Embryonic facial prominence (tissue), 1 donor: ENCODE measurements around the gene GRIP2.

Experiments used
- DNase-seq: peaks from one replicate; pipeline ENCODE4 v3.0.0-alpha.2; 2016; ENCODE audit errors: extremely low spot score

GRIP2 gene

GRCh38 chr3:14483286-14483685 lies 56.9 kb downstream of the GRIP2 start:
- no peak for DNase-seq

GRCh38 chr3:14482271-14482721 lies 57.8 kb downstream of the GRIP2 start:
- DNase-seq, result no peak

GRCh38 chr3:14481646-14482036 lies 58.5 kb downstream of the GRIP2 start:
- no peak for DNase-seq

DNA sequence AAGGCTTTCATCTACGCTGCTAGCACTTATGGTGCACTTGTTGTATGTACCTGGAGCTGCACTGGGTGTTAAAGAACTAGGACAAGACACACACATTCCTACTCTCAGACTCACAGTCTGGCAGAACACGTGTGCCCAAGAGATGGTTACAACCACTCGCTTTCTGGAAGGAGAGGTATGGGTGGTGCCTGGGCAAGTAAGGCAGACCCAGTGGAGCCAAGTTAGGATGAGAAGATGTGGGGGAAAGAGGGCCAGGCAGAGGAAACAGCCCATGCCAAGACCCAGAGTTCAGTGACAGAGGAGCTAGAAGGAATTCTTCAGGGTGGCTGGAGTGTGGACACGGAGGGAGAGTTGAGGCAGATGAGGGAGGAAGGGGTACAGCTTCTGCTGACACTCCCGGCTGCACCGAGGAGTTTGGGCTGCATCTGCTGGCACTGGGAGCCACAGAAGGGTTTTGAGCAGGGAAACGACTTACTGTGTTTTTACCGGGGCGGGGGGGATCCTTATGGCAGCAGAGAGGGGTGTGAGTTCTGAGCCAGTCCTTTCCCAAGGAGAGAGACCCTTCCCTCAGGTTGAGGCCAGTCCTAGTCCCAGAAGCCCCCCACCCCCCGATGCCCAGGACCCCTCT lies 59.0 kb downstream of the GRIP2 start:
- DNase-seq, result no peak

GRCh38 chr3:14480207-14481017 lies 59.7 kb downstream of the GRIP2 start:
- no peak for DNase-seq

- DNase-seq, result no peak
These were observed 60.6 kb downstream of the GRIP2 start for GRCh38 chr3:14479591-14479990.

GRCh38 chr3:14478956-14479550 lies 61.1 kb downstream of the GRIP2 start:
- DNase-seq, result no peak

DNA sequence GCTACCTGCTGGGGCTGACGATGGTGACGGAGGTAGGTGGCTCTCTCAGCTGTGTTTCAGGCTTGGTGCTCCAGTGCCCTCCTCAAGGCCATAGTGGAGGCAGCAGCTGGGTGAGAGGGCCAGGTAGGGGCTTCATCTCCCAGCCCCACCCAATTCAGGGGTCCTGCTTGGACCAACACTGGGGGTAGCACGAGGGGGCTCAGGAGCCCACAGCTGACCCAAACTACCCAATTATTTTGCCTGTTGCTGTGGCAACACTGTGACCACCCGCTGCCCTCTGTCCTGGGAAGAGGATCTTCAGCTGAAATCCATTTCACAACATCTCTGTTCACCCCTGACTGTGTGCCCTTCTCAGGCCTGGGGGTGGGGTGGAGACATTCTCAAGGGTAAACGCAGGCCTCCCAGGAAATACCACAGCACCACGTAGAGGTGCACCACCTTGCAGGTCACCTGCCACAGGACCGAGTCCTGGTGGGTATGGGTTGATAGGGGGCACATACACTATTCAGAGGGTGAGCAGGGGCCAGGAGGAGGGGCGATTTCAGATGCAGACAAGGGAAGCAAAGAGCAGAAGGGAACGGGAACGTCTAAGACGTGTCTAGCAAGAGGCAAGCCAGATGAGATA lies 62.7 kb downstream of the GRIP2 start:
- DNase-seq, result no peak

- DNase-seq, result no peak
These were observed 63.4 kb downstream of the GRIP2 start for GRCh38 chr3:14476583-14477265.

GRCh38 chr3:14475621-14476020 lies 64.5 kb downstream of the GRIP2 start:
- no peak for DNase-seq

- DNase-seq, result no peak
These were observed 65.6 kb downstream of the GRIP2 start for GRCh38 chr3:14474363-14475081.

DNA sequence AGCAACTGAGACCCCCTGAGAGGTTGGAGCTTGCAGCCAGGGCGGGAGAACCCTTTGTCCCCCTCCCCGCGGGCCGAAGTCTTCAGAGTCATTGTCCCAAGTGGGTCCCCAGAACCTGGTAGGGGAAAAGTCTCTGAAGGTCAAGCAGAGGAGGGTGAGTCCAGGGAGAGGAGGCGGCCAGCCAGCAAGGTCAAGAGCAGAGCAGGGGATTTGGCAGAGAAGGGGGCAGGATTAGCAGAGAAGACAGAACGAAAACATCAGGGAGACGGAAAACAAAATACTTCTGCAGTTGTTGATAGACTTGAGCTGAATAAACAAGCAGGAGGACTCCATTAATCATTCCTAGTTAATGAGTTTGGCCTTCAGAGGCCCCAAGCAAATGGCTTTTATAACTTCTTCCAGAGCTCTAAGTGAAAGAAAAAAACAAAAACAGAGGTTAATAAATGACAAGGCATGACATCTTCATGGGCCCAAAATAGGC lies 66.7 kb downstream of the GRIP2 start:
- no peak for DNase-seq

DNA sequence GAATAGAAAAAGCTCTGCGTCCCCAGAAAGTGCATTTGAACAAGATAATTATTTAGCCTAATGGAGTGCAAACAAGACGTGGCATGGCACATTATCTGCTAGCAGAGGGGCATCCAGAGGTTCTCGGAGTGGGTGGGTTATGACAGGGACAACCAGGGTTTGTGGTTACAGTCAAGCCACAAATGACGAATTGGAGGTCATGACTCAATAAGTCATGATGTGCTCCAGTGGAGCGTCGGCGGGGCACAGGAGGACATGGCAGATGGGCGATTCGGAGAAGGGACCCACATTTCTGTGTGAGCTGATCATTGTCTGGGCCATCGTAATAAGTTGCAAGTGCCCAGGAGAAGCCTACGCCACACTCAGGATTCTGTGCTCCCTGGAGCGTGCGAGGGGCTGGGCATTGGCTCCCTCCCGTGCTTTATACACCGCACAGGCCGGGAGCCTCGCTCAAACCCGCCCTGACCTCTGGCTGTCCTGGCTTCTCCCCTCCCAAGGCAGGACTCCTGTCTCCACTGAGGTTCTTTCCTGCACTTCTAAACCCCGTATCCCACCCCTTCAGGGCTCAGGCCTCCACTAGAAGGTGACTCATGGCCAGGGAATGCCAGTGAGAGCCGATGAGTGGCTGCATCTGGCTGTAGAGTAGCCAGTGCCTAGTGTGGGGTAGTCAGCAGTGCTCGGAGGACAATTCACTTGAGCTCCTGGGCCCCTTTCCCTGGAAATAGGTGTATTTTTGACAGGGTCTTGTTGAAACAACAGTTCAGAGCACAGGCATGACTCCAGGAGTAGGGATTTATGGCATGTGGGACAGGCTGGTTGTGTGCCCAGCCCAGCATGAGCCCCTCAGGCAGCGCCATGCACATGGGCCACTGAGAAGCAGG lies 67.4 kb downstream of the GRIP2 start:
- DNase-seq, result no peak

GRCh38 chr3:14471690-14472089 lies 68.5 kb downstream of the GRIP2 start:
- no peak for DNase-seq

DNA sequence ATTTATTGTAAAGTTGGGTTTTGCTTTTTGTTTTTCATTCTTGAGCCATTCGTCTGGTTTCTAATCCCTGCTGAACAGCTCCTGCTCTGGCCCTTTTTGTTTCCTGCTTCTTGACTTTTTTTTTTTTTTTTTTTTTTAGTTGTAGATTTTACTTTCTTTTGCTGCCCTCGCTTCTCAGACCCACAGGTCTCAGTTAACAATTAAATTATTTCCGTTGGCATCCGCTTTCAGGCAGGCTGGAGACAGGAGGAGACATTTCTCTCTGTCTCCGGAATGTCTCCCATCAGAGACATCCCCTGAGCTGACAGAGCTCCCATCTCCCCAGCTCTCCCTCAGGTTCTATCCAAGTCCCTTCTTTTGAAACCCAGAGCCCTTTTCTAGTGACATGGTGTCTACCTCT lies 69.1 kb downstream of the GRIP2 start:
- DNase-seq, result no peak

DNA sequence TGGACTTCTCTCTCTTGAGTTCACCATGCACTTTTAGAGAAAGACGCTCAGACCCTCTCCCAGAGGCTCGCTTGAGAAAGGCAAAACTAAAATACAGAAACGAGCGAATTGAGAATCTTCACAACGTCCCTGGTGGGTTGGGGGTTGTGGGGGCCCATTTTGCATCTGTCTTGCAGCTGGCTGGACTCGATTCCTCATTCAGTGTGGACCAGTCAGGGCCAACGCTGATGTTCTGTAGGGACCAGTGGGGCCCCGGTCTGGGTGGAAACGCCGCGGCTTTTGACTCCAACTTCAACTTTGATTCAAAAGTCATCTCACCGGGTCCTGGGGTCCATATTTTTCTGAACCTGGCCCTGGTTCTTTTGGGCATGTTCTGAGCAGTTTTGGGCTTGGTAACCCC lies 69.7 kb downstream of the GRIP2 start:
- DNase-seq, result no peak

DNA sequence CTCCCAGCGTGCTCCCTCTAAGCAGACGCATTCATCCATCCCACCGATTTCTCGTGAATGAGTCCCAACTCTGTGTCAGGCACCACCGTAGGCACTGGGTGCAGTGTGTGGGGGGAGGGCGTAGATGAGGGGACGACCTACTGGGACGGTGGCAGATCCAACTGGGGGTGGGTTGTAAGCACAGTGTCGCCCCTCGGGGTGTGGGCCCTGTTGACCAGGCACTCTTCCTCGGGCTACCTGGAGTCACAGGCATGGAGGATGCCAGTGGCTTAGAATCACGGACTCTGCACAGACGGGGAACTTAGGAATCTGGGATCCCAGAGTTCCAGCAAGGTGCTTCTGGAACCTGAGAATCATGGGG lies 71.5 kb downstream of the GRIP2 start:
- DNase-seq, result no peak

GRCh38 chr3:14467814-14468620 lies 72.1 kb downstream of the GRIP2 start:
- DNase-seq, result no peak

DNA sequence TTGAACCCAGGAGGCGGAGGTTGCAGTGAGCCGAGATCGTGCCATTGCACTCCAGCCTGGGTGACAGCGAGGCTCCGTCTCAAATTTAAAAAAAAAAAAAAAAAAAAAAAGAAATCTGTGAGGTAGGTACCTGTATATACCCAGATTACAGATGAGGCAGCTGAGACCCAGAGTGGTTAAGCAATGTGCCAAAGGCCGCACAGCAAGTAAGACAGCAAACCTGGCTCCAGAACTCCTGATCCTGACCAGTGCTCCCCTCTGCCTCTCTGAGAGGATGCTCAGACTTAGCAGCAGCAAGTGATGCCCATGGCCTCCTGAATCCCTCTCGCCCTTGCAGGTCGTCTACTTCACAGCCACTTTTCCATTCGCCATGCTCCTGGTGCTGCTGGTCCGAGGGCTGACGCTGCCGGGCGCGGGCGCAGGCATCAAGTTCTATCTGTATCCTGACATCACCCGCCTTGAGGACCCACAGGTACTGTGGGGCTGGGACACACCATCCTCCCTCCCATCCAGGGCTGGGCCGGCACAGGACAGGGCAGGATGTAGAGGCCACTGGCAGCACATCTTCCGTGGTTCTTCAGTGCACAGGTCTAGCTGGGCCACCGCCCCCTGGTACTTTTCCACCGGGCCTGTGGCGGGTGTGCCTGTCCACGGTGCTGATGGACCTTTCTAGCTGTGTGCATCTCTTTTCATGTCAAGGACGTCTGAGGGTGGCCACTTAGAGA lies 73.8 kb downstream of the GRIP2 start:
- DNase-seq, result no peak
